HepG2 (cell line): Measurements from ENCODE around the gene VKORC1. TPM values are rescaled to one million over a fixed set of nuclear protein-coding genes. Genes with fewer than 3 reads are reported as not detected.

ENCODE experiments used
- ARNTL ChIP-seq: sonication (generic); formaldehyde crosslinking; IDR thresholded peaks from 2 replicates; pipeline ENCODE4 v1.4.0; 2020; ENCODE audit warnings: mild to moderate bottlenecking, missing genetic modification reagents
- BORCS8-MEF2B ChIP-seq: sonication (generic); formaldehyde crosslinking; IDR thresholded peaks from 2 replicates; pipeline ENCODE4 v1.8.0; 2022; ENCODE audit warnings: mild to moderate bottlenecking, missing genetic modification reagents
- CREB3 ChIP-seq: sonication (generic); formaldehyde crosslinking; IDR thresholded peaks from 2 replicates; pipeline ENCODE4 v1.5.0; 2020; ENCODE audit warnings: missing genetic modification reagents
- DR1 ChIP-seq: sonication (generic); formaldehyde crosslinking; IDR thresholded peaks from 2 replicates; pipeline ENCODE4 v1.8.0; 2021; ENCODE audit warnings: mild to moderate bottlenecking, missing genetic modification reagents, inconsistent platforms
- FOXJ3 ChIP-seq: sonication (generic); formaldehyde crosslinking; IDR thresholded peaks from 2 replicates; pipeline ENCODE4 v1.4.0; 2020; ENCODE audit warnings: missing genetic modification reagents, mild to moderate bottlenecking, borderline replicate concordance
- HIC2 ChIP-seq: sonication (generic); formaldehyde crosslinking; IDR thresholded peaks from 2 replicates; pipeline ENCODE4 v1.9.0; 2022; ENCODE audit warnings: low read depth, missing genetic modification reagents
- HIVEP1 ChIP-seq: sonication (generic); formaldehyde crosslinking; IDR thresholded peaks from 2 replicates; pipeline ENCODE4 v1.4.0; 2020; ENCODE audit warnings: mild to moderate bottlenecking, missing genetic modification reagents
- KDM6A ChIP-seq: IDR thresholded peaks from 2 replicates; pipeline ENCODE4 v1.6.1; 2016; ENCODE audit warnings: low read depth
- NCOR1 ChIP-seq: fragments of 200-600 bp; sonication (generic); IDR thresholded peaks from 2 replicates; pipeline ENCODE4 v1.7.0; 2017; ENCODE audit warnings: antibody characterized with exemption, low read length, borderline replicate concordance
- STAT6 ChIP-seq: sonication (generic); formaldehyde crosslinking; IDR thresholded peaks from 2 replicates; pipeline ENCODE4 v1.4.0; 2020; ENCODE audit warnings: missing genetic modification reagents, mild to moderate bottlenecking, borderline replicate concordance
- TAF15 ChIP-seq: fragments of 200-400 bp; formaldehyde crosslinking; IDR thresholded peaks from one replicate; pipeline ENCODE4 v1.6.1; 2018; ENCODE audit warnings: mild to moderate bottlenecking, low read depth, low read length; ENCODE audit not compliant: poor library complexity, severe bottlenecking
- TIGD3 ChIP-seq: sonication (generic); formaldehyde crosslinking; IDR thresholded peaks from 2 replicates; pipeline ENCODE4 v1.5.1; 2020; ENCODE audit warnings: mild to moderate bottlenecking, missing genetic modification reagents, borderline replicate concordance
- XBP1 ChIP-seq: sonication (generic); formaldehyde crosslinking; IDR thresholded peaks from 2 replicates; pipeline ENCODE4 v1.5.0; 2020; ENCODE audit warnings: missing genetic modification reagents
- ZBTB34 ChIP-seq: sonication (generic); formaldehyde crosslinking; IDR thresholded peaks from 2 replicates; pipeline ENCODE4 v1.8.0; 2022; ENCODE audit warnings: mild to moderate bottlenecking, missing genetic modification reagents
- ZNF501 ChIP-seq: sonication (generic); formaldehyde crosslinking; IDR thresholded peaks from 2 replicates; pipeline ENCODE4 v1.5.1; 2020; ENCODE audit warnings: mild to moderate bottlenecking, moderate library complexity, missing genetic modification reagents
- ZNF776 ChIP-seq: sonication (generic); formaldehyde crosslinking; IDR thresholded peaks from 2 replicates; pipeline ENCODE4 v1.4.0; 2020; ENCODE audit warnings: mild to moderate bottlenecking, missing genetic modification reagents
- ZNF792 ChIP-seq: IDR thresholded peaks from 2 replicates; pipeline ENCODE4 v1.6.1; 2016
- polyA plus RNA-seq, 8 experiments: library from polyadenylated mRNA; depleted of rRNA in 3 of 8; stranded (reverse) in 7 of 8; unstranded in 1 of 8; fragments of >200 nt; fragmentation: Illumina TruSeq in 4 of 8; extraction: Trizol in 4 of 8; gene quantifications; 2 replicates each; pipeline versions ENCODE4 v1.2.1 to v1.2.3, GENCODE V29; 2011 to 2016; ENCODE audit warnings: low read depth in 4 of 8, missing spikeins in 1 of 8, mixed read lengths in 1 of 8; ENCODE audit not compliant: insufficient read depth in 1 of 8
- total RNA-seq, 5 experiments: library from RNA; depleted of rRNA; stranded (reverse); fragments of >200 nt; fragmentation: Illumina TruSeq; extraction: Trizol; gene quantifications; 2 replicates each; pipeline ENCODE4 v1.2.3, GENCODE V29; 2016; ENCODE audit warnings: low read depth in 1 of 5

VKORC1 gene
- total and polyA plus RNA-seq, 2 of the 13 experiments (the other 11 are each of a cell fraction or from before 2014, with no cell fraction given), result 141 to 615 TPM

GRCh38 chr16:31073142-31073969 lies 21.2 kb downstream of the VKORC1 start (continued):
- TF ChIP-seq TIGD3 (CRISPR knock-in tag) (0 out of 2 replicates have a peak, but pooled peaks have one; percentile 14), STAT6 (no peak; the same call in 1 of the 2 replicates), ARNTL (CRISPR knock-in tag) (no peak; the same call in 1 of the 2 replicates), ZBTB34 (CRISPR knock-in tag) (no peak), DR1 (CRISPR knock-in tag) (0 out of 2 replicates have a peak, but pooled peaks have one; percentile 21), NCOR1 (no peak), TAF15 (no peak), BORCS8-MEF2B (CRISPR knock-in tag) (no peak), XBP1 (CRISPR knock-in tag) (no peak), KDM6A (no peak), HIC2 (CRISPR knock-in tag) (peak; percentile 13; the same call in 1 of the 2 replicates), ZNF776 (CRISPR knock-in tag) (peak; percentile 56), HIVEP1 (CRISPR knock-in tag) (no peak), FOXJ3 (CRISPR knock-in tag) (peak; percentile 58; the same call in 1 of the 2 replicates), ZNF792 (CRISPR knock-in tag) (no peak), CREB3 (0 out of 2 replicates have a peak, but pooled peaks have one; percentile 68), ZNF501 (CRISPR knock-in tag) (no peak)
